ENCODE data around the gene AUTS2. TPM values are rescaled to one million over a fixed set of nuclear protein-coding genes. Genes with fewer than 3 reads are reported as not detected.

The AUTS2 gene
- total RNA-seq, 4 donors from 2014 or later, result 14.9 to 27.2 (median 17.5) TPM

DNA sequence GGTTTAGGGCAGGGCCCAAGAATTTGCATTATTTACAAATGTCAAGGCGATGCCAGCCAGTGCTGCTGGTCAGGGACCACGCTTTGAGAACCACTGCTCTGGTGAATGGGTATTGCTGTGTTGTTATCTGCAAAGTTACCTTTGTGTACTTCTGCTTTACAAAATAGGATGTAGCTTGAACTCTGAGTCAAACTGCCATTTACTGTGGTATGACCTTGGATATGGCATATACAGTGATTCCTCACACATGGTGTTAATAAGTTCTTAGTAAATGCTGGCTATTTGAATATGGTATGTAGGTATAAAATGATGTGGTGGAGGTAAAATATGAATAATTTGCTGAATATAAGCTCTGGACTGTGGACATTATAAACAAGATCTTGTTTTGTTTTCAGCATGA lies 148.9 kb downstream of the AUTS2 start:
- no peak for TF ChIP-seq POLR2A (IDR thresholded peaks at IDR 0.05)
- TF ChIP-seq, protein P1, sequence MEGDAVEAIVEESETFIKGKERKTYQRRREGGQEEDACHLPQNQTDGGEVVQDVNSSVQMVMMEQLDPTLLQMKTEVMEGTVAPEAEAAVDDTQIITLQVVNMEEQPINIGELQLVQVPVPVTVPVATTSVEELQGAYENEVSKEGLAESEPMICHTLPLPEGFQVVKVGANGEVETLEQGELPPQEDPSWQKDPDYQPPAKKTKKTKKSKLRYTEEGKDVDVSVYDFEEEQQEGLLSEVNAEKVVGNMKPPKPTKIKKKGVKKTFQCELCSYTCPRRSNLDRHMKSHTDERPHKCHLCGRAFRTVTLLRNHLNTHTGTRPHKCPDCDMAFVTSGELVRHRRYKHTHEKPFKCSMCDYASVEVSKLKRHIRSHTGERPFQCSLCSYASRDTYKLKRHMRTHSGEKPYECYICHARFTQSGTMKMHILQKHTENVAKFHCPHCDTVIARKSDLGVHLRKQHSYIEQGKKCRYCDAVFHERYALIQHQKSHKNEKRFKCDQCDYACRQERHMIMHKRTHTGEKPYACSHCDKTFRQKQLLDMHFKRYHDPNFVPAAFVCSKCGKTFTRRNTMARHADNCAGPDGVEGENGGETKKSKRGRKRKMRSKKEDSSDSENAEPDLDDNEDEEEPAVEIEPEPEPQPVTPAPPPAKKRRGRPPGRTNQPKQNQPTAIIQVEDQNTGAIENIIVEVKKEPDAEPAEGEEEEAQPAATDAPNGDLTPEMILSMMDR (IDR thresholded peaks at IDR 0.05), result no peak
- no peak for DNase-seq
- WGBS, 2 donors, result 97 to 100% methylated on average over 2 of the region's 2 CpGs
- Histone ChIP-seq H3K4me1 (no peaks in the 10 kb centered on the region), H3K36me3 (no peaks in the 10 kb centered on the region), H3K4me3 (replicated peaks in 1 of 3) (no peak overlapping the region), H3K27me3 (no peaks in the 10 kb centered on the region), H3K9me3 (no peaks in the 10 kb centered on the region), H3K27ac (no peak overlapping the region)
- intact Hi-C loops (cut with DNase I), result no loop called here

DNA sequence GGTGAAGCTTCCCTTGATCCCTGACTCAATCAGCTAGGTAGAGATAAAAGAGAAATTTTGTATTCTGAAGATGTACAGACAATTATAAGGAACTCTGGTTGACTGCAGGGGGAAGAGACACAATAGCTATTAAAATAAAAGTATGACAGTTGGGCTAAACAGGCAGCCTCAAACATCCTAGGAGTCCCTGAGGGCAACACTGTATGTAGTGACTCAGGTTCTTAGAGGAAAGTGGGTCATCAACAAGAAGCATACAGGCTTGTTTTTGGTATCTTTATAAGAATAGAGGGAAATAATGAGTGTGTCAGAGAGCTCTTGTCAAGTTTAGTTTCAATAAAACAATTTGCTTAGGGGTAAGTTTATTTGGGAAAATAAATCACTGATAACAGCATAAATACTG lies 150.3 kb downstream of the AUTS2 start:
- no peak overlapping the region for H3K27ac ChIP-seq
- no peak overlapping the region for H3K4me3 ChIP-seq (replicated peaks in 1 of 3)
- H3K27me3 ChIP-seq, result no peaks in the 10 kb centered on the region
- H3K36me3 ChIP-seq, result no peaks in the 10 kb centered on the region
- no peaks in the 10 kb centered on the region for H3K4me1 ChIP-seq
- TF ChIP-seq, protein P1 (IDR thresholded peaks at IDR 0.05), result no peak
- TF ChIP-seq POLR2A (IDR thresholded peaks at IDR 0.05), result no peak
- DNase-seq, result no peak
- intact Hi-C loops (cut with DNase I), result no loop called here
- no peaks in the 10 kb centered on the region for H3K9me3 ChIP-seq

DNA sequence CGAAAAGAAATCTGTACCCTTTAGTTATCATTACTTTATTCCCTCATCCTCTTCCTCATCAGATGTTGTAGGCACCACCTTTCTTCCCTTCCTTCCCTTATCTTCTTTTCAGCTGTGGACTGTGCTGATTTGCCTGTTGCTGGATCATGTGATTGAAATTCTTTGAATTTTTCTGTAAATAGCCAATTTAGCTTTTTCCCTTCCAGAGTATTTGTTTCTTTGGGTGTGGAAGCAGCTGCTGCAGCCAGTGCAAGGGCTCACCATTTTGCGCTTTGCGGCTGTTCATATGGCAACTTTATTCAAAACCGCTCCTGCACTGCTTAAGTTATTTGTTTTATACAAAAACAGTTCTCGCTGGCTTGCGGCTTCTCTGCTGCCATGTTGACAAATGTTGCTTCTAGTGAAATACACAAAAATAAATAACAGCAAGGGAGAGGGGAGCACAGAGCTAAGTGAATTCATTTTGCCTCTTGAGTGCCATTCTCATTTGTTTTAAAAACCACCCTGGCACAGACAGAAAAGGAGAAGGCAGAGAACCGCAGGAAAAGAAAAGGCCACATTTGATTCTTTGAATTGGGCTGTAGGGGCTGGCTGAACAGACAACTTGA lies 151.2 kb downstream of the AUTS2 start:
- no peak overlapping the region for H3K27ac ChIP-seq
- TF ChIP-seq POLR2A (IDR thresholded peaks at IDR 0.05), result no peak
- TF ChIP-seq, protein P1 (IDR thresholded peaks at IDR 0.05), result no peak
- WGBS, 2 donors, result 92 to 93% methylated on average over 7 of the region's 7 CpGs
- no peak overlapping the region for H3K4me3 ChIP-seq (replicated peaks in 1 of 3)
- intact Hi-C loops (cut with DNase I), result no loop called here
- H3K9me3 ChIP-seq, result no peaks in the 10 kb centered on the region
- no peak for DNase-seq
- H3K4me1 ChIP-seq, result no peaks in the 10 kb centered on the region
- H3K27me3 ChIP-seq, result no peaks in the 10 kb centered on the region
- no peaks in the 10 kb centered on the region for H3K36me3 ChIP-seq

DNA sequence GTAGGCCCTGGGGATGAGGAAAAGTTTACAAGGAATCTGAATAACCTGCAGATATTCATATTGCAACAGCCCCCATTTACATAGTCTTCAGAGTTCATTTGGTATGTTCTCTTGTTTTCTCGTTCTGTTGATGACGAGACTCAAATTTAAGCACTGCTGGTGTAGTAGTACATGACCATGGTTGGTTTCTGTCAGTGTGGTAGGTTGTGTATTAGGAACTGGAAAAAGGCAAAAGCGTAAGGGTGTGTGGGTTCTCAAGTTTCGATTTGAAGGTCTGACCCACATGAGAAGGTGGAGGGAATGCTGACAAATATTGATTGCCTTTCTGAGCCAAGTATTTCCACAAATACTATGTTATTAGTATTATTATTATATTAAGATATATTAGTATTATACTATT lies 151.7 kb downstream of the AUTS2 start:
- Histone ChIP-seq H3K4me1 (no peaks in the 10 kb centered on the region), H3K4me3 (replicated peaks in 1 of 3) (no peak overlapping the region), H3K27me3 (no peaks in the 10 kb centered on the region), H3K36me3 (no peaks in the 10 kb centered on the region), H3K27ac (no peak overlapping the region), H3K9me3 (no peaks in the 10 kb centered on the region)
- DNase-seq, result no peak
- 95 to 100% methylated on average over 4 of the region's 4 CpGs for WGBS, 2 donors
- intact Hi-C loops (cut with DNase I), result no loop called here
- TF ChIP-seq, protein P1 (IDR thresholded peaks at IDR 0.05), result no peak
- TF ChIP-seq POLR2A (IDR thresholded peaks at IDR 0.05), result no peak

DNA sequence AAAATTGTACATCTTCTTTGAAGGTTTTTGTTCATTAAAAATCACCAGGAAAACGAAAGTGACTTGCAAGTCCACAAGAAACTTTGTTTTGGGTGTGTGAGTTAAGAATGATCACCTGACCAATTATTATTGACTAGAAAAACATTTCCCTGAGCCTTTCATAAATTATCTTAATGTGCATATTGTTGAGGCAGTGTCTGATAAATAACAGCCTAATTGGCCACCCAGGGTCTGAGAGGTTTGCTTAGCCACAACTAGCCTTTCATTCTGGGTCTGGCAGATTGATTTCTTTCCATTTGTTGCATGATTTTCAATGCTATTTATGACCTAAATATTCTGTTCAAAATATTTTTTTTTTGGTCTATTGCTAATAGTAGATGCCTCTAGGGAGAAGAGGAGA lies 152.8 kb downstream of the AUTS2 start:
- Histone ChIP-seq H3K4me3 (replicated peaks in 1 of 3) (no peak overlapping the region), H3K9me3 (no peaks in the 10 kb centered on the region), H3K27ac (no peak overlapping the region), H3K27me3 (no peaks in the 10 kb centered on the region), H3K36me3 (no peaks in the 10 kb centered on the region), H3K4me1 (no peaks in the 10 kb centered on the region)
- intact Hi-C loops (cut with DNase I), result no loop called here
- DNase-seq, result no peak
- 87 to 90% methylated on average over 1 of the region's 1 CpG for WGBS, 2 donors
- TF ChIP-seq, protein P1 (IDR thresholded peaks at IDR 0.05), result no peak
- TF ChIP-seq POLR2A (IDR thresholded peaks at IDR 0.05), result no peak

Data from thyroid gland (tissue), 4 donors.